CD14-positive monocyte (primary cell): ENCODE results near the gene CACNA1C. TPM values are rescaled to one million over a fixed set of nuclear protein-coding genes. Genes with fewer than 3 reads are reported as not detected.

ENCODE experiments used
- DNase-seq, 3 donors: peaks; one replicate each; pipeline ENCODE4 v3.0.0-alpha.2; 2011 to 2022
- H2AFZ ChIP-seq: 2 replicates; pipeline ENCODE4 v1.6.0; 2012; ENCODE audit warnings: mild to moderate bottlenecking, low read depth, low read length, inconsistent platforms; ENCODE audit not compliant: insufficient read depth, poor library complexity, severe bottlenecking
- H3K27ac ChIP-seq, 2 donors: 1 replicate in 1 of 2; 2 replicates in 1 of 2; pipeline ENCODE4 v1.5.1; 2012 to 2013; ENCODE audit warnings: low read length in 2 of 2, control low read depth in 1 of 2, inconsistent platforms in 1 of 2, low read depth in 1 of 2, mild to moderate bottlenecking in 1 of 2
- H3K27me3 ChIP-seq, 2 donors: one replicate each; pipeline versions ENCODE4 v1.6.0 to v1.6.1; 2011 to 2013; ENCODE audit warnings: low read length in 2 of 2; ENCODE audit not compliant: control insufficient read depth in 2 of 2, insufficient read depth in 2 of 2
- H3K36me3 ChIP-seq, 2 donors: replicated peaks in 1 of 2; 1 replicate in 1 of 2; 2 replicates in 1 of 2; pipeline versions ENCODE4 v1.5.1 to v1.6.1; 2012 to 2013; ENCODE audit warnings: low read length in 2 of 2, control low read depth in 1 of 2, inconsistent platforms in 1 of 2, mild to moderate bottlenecking in 1 of 2; ENCODE audit not compliant: insufficient read depth in 2 of 2, control insufficient read depth in 1 of 2
- H3K4me1 ChIP-seq, 2 donors: 1 replicate in 1 of 2; 2 replicates in 1 of 2; pipeline versions ENCODE4 v1.5.1 to v1.6.1; 2012 to 2013; ENCODE audit warnings: low read length in 2 of 2, control low read depth in 1 of 2, inconsistent platforms in 1 of 2, mild to moderate bottlenecking in 1 of 2, moderate library complexity in 1 of 2; ENCODE audit not compliant: insufficient read depth in 2 of 2, control insufficient read depth in 1 of 2
- H3K4me2 ChIP-seq: replicated peaks from 2 replicates; pipeline ENCODE3; 2012; ENCODE audit warnings: low read length, moderate library complexity, mild to moderate bottlenecking; ENCODE audit not compliant: poor library complexity, severe bottlenecking; ENCODE audit errors: extremely low read depth
- H3K4me3 ChIP-seq, 3 experiments: fragments of 200-600 bp in 1 of 3; sonication (generic) in 1 of 3; replicated peaks in 1 of 3; 1 replicate in 2 of 3; 2 replicates in 1 of 3; pipeline ENCODE4 v1.5.1; 2011 to 2013; ENCODE audit warnings: low read length in 3 of 3, mild to moderate bottlenecking in 3 of 3, control low read depth in 2 of 3, low read depth in 2 of 3, inconsistent platforms in 1 of 3, moderate library complexity in 1 of 3
- H3K79me2 ChIP-seq: 2 replicates; pipeline ENCODE4 v1.6.0; 2012; ENCODE audit warnings: mild to moderate bottlenecking, control low read depth, inconsistent platforms, low read length, moderate library complexity; ENCODE audit not compliant: insufficient read depth
- H3K9ac ChIP-seq: 2 replicates; pipeline ENCODE4 v1.6.0; 2017; ENCODE audit warnings: low read length, mild to moderate bottlenecking; ENCODE audit not compliant: insufficient read depth, poor library complexity, severe bottlenecking
- H3K9me3 ChIP-seq, 2 donors: replicated peaks in 1 of 2; 1 replicate in 1 of 2; 2 replicates in 1 of 2; pipeline versions ENCODE4 v1.5.1 to v1.6.1; 2012 to 2013; ENCODE audit warnings: low read length in 2 of 2, control low read depth in 1 of 2; ENCODE audit not compliant: control insufficient read depth in 1 of 2, insufficient read depth in 1 of 2
- H4K20me1 ChIP-seq: 2 replicates; pipeline ENCODE4 v1.6.0; 2012; ENCODE audit warnings: mild to moderate bottlenecking, low read length, control low read depth, moderate library complexity; ENCODE audit not compliant: insufficient read depth
- H3K27ac Mint-ChIP-seq, 7 donors: one replicate each; pipeline ENCODE4 v1.8.0; 2020; ENCODE audit warnings: mild to moderate bottlenecking in 7 of 7, mixed read lengths in 7 of 7, moderate library complexity in 6 of 7, inconsistent platforms in 2 of 7
- H3K27me3 Mint-ChIP-seq, 3 donors: one replicate each; pipeline ENCODE4 v1.8.0; 2021 to 2022; ENCODE audit warnings: low read depth in 3 of 3, mild to moderate bottlenecking in 3 of 3, mixed read lengths in 3 of 3, moderate library complexity in 3 of 3, inconsistent platforms in 1 of 3
- H3K36me3 Mint-ChIP-seq, 2 donors: one replicate each; pipeline ENCODE4 v1.8.0; 2020; ENCODE audit warnings: mixed read lengths in 2 of 2, inconsistent platforms in 1 of 2, mild to moderate bottlenecking in 1 of 2
- H3K4me1 Mint-ChIP-seq: one replicate; pipeline ENCODE4 v1.8.0; 2020; ENCODE audit warnings: mild to moderate bottlenecking, mixed read lengths
- H3K4me3 Mint-ChIP-seq, 2 donors: one replicate each; pipeline ENCODE4 v1.8.0; 2020; ENCODE audit warnings: mild to moderate bottlenecking in 2 of 2, mixed read lengths in 2 of 2, moderate library complexity in 1 of 2
- H3K9me3 Mint-ChIP-seq, 7 donors: one replicate each; pipeline ENCODE4 v1.8.0; 2020 to 2022; ENCODE audit warnings: mixed read lengths in 7 of 7, mild to moderate bottlenecking in 6 of 7, moderate library complexity in 6 of 7, inconsistent platforms in 2 of 7
- WGBS: methylation state at CpG from one replicate; pipeline ENCODE4 v1.1.5; 2013; ENCODE audit warnings: missing lambda C conversion rate; ENCODE audit not compliant: insufficient coverage; 5-methylcytosine and 5-hydroxymethylcytosine counted together
- intact Hi-C, 2 donors: fragments of 100-400 bp; cut with micrococcal nuclease; formaldehyde crosslinking; loops; one replicate each; pipeline versions ENCODE4 v1.15.0 to v1.15.1; 2023
- polyA plus RNA-seq, 3 donors: library from polyadenylated mRNA; depleted of rRNA in 1 of 3; unstranded in 2 of 3; stranded (reverse) in 1 of 3; fragments of 300-500 nt in 2 of 3; fragments of >200 nt in 1 of 3; fragmentation: Illumina TruSeq in 2 of 3; gene quantifications; 1 replicate in 2 of 3; 2 replicates in 1 of 3; pipeline ENCODE4 v1.2.3, GENCODE V29; 2012 to 2021
- TF ChIP-seq, protein P1 (sequence below): fragments of 200-600 bp; IDR thresholded peaks from one replicate; pipeline ENCODE4 v1.8.0; 2022; ENCODE audit warnings: antibody characterized with exemption, mild to moderate bottlenecking

CACNA1C gene
- polyA plus RNA-seq, 3 donors: not detected

DNA sequence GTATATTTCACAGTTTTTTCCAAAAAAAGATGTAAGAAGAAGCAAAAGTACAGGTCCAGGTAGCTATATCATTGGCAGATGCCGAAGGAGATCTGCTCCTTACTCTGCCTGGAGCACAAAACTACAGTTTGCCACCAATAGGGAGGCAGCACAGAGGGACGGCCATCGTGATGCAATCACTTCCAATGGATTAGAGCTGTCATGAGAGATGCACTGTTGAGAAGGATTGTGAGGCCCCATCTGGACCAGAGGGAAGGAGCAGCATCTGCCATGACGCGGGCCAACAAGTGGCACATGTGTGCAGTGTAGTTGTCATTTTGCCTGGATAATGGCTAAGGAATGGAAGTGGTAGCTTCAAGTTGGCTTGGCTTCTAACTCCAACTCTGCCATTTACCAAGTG, 423.2 kb downstream of the CACNA1C start:
- Mint-ChIP-seq H3K27ac (no peak overlapping the region), H3K4me3 (no peak overlapping the region), H3K9me3 (peaks cover 0 to 3% (median 2%) of the 10 kb centered on the region in 7 donors), H3K4me1 (peaks cover 7% of the 10 kb centered on the region), H3K36me3 (no peaks in the 10 kb centered on the region), H3K27me3 (peaks cover 0 to 5% (median 1%) of the 10 kb centered on the region in 3 donors)
- Histone ChIP-seq H2AFZ (no peak overlapping the region), H3K9me3 (no peaks in the 10 kb centered on the region), H3K79me2 (no peaks in the 10 kb centered on the region), H3K4me1 (peaks cover 7 to 9% of the 10 kb centered on the region in 2 donors), H3K27ac (no peak overlapping the region), H3K4me3 (no peak overlapping the region), H3K27me3 (no peaks in the 10 kb centered on the region), H3K9ac (no peak overlapping the region), H3K36me3 (no peaks in the 10 kb centered on the region), H4K20me1 (no peaks in the 10 kb centered on the region), H3K4me2 (no peak overlapping the region)
- WGBS: 89% methylated on average over 3 of the region's 5 CpGs
- no peak for DNase-seq
- intact Hi-C loops: no loop called here
- TF ChIP-seq, protein P1, sequence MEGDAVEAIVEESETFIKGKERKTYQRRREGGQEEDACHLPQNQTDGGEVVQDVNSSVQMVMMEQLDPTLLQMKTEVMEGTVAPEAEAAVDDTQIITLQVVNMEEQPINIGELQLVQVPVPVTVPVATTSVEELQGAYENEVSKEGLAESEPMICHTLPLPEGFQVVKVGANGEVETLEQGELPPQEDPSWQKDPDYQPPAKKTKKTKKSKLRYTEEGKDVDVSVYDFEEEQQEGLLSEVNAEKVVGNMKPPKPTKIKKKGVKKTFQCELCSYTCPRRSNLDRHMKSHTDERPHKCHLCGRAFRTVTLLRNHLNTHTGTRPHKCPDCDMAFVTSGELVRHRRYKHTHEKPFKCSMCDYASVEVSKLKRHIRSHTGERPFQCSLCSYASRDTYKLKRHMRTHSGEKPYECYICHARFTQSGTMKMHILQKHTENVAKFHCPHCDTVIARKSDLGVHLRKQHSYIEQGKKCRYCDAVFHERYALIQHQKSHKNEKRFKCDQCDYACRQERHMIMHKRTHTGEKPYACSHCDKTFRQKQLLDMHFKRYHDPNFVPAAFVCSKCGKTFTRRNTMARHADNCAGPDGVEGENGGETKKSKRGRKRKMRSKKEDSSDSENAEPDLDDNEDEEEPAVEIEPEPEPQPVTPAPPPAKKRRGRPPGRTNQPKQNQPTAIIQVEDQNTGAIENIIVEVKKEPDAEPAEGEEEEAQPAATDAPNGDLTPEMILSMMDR: no peak

DNA sequence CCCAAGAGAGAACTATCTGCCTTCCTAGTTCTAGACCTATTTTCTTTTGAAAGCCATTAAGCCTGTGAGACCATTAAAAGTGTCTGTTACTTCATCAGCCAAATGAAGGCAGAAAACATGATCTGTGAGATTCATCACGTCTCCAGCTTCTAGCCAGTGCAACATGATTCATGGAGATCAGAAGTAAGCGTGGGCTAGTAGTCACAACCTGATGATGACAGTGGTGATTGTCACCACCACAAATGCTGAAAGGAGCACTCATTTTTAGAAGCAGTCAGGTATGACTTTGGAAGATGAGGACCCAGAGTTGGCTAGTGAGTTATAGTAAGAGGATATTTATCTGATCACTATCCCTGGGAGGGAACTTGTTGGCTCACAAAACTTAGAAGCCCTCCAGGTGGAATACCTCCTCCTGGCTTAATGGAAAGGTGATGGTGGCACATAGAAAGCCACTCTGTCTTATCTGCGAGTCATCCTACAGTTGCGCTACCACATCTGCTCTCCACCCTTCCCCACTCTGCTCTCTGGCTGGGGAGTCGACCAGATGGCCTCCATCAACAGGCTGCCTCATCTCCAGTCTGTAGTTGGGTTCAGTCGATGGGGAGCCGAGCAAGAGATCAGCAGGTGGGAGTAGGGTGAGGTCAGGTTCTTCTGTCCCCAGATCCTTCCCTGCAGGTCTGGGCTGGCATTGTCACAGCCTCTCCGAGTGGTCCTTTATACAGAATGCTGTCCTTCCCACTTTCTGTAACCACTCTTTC, 424.4 kb downstream of the CACNA1C start:
- TF ChIP-seq, protein P1: no peak
- H3K4me3 Mint-ChIP-seq: no peak overlapping the region
- no peaks in the 10 kb centered on the region for H3K36me3 ChIP-seq
- no peak overlapping the region for H2AFZ ChIP-seq
- H4K20me1 ChIP-seq: no peaks in the 10 kb centered on the region
- H3K27ac Mint-ChIP-seq: no peak overlapping the region
- peaks cover 7 to 9% of the 10 kb centered on the region in 2 donors for H3K4me1 ChIP-seq
- no peaks in the 10 kb centered on the region for H3K36me3 Mint-ChIP-seq
- no peak for DNase-seq
- no peak overlapping the region for H3K9ac ChIP-seq
- intact Hi-C loops: no loop called here
- H3K79me2 ChIP-seq: no peaks in the 10 kb centered on the region
- no peak overlapping the region for H3K4me2 ChIP-seq
- peaks cover 0 to 5% (median 1%) of the 10 kb centered on the region in 3 donors for H3K27me3 Mint-ChIP-seq
- peaks cover 7% of the 10 kb centered on the region for H3K4me1 Mint-ChIP-seq
- H3K27me3 ChIP-seq: no peaks in the 10 kb centered on the region
- no peaks in the 10 kb centered on the region for H3K9me3 ChIP-seq
- H3K27ac ChIP-seq: no peak overlapping the region
- peaks cover 0 to 3% (median 2%) of the 10 kb centered on the region in 7 donors for H3K9me3 Mint-ChIP-seq
- no peak overlapping the region for H3K4me3 ChIP-seq
- WGBS: 100% methylated on average over 4 of the region's 8 CpGs
